Hematopoietic multipotent progenitor cell treated with erythropoietin and hydrocortisone succinate and interleukin-3 and kit ligand, for 17 days (in vitro differentiated cells): ENCODE measurements around the gene MARS1.
A peak's percentile ranks its signal among the peaks of the same experiment; 100 is the strongest.

ENCODE experiments used
- DNase-seq: peaks from one replicate; pipeline ENCODE4 v3.0.0-alpha.2; 2015; ENCODE audit warnings: low spot score

Gene MARS1

DNA sequence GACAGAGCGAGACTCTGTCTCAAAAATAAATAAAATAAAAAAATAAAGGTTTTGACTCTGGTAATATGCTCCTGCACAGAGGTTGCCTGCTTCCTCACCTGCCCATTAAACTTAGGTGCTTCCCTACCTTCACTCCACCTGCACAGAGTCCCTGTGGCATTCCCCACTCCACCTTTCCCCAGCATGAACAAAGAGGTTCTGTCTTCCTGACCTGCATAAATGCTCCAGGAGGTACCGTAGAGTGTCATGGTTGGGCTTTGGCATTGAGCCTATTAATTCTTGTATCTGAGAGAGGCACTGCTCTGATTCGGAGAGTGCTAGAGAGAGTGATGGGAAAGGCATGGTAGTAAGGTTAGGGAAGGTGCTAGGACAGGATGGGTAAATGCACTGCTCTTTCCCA is 14.5 kb upstream of the MARS1 start:
- no peak for DNase-seq

DNA sequence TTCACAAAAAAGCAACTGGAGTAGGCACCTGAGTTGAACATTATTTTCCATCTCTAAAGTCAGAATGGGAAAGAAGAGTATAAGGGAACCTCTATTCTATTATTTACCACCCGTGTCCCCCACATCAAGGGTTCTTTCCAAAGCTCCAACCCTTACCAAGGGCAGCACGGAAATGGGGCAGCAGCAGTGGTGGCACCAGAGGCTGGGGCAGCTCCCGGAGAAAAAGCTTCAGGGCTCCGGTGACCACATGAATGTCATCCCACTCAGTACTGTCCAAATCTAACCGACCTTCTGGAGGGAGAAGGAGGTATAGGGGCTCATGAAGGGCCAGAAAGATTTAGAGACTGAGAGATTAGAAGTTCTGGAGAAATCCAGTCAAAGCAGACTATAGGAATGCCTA is 14.0 kb upstream of the MARS1 start:
- DNase-seq: no peak

GRCh38 chr12:57474430-57474829 is 13.4 kb upstream of the MARS1 start:
- no peak for DNase-seq

DNA sequence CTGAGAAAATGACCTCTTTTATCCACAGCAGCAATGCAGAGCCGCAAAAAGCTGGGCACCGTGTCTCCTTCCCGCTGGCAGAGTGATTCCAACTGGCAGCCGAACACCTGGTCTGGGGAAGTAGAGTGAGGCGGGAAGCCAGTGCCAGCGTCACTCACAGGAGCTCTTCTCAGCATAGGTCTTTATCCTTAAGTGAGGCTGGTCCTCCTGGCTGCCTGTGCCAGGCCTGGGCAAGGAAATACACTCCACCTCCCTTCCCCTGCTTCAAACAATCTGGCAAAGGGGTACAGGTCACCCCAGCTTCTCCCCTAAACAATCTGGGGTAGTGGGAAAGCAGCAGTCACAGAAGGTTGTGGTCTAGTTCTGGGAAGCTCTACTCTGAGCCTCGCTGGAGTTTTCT is 13.0 kb upstream of the MARS1 start:
- DNase-seq: no peak

DNA sequence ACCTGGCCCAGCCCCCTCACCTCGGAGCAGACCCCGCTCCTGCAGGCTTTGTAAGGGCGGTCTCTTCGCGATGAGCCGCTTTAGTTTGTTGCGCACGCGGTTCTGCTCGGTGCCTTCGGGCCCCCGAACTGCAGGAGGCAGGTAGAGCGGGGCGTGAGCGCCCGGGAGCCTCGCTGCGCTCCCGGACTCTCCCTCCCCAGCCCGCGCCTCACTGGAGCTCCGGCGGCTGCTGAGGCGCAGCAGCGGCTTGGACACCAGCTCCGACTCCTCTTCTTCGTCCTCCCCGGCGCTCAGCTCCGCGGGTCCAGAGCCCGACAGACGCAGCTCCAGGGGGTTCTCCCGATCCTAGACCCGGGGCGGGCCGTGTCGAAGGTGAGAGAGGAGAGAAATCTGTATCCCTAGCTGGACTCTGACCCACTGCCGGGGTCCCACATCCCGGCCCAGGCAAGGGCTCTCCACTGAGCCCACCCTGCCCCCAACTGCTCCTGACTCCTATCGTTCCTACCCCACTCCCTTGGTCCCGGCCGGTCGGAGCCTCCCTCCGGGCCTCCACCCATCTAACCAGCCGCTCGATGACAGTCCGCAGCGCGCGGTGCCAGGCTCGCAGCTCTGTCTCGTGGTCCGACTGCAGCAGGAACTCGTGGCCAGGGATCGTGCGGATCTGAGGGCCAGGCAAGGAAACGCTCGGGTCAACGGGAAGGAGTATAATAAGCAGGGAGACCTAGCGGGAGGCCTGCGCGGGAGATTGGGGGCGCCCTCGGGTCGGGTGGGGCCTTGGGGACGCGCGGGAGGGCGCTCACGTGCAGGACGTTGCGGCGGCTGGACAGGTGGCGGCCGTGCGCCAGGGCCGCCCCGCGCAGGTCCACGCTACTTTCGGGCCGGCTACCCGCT is 12.4 kb upstream of the MARS1 start:
- DNase-seq: no peak

- DNase-seq: no peak
Measured at GRCh38 chr12:57476162-57476992, 11.5 kb upstream of the MARS1 start.

GRCh38 chr12:57476993-57477709 is 10.7 kb upstream of the MARS1 start:
- no peak for DNase-seq

- DNase-seq: no peak
Measured at GRCh38 chr12:57477710-57478681, 9.9 kb upstream of the MARS1 start.

- DNase-seq: no peak
Measured at GRCh38 chr12:57479043-57479375, 8.9 kb upstream of the MARS1 start.

DNA sequence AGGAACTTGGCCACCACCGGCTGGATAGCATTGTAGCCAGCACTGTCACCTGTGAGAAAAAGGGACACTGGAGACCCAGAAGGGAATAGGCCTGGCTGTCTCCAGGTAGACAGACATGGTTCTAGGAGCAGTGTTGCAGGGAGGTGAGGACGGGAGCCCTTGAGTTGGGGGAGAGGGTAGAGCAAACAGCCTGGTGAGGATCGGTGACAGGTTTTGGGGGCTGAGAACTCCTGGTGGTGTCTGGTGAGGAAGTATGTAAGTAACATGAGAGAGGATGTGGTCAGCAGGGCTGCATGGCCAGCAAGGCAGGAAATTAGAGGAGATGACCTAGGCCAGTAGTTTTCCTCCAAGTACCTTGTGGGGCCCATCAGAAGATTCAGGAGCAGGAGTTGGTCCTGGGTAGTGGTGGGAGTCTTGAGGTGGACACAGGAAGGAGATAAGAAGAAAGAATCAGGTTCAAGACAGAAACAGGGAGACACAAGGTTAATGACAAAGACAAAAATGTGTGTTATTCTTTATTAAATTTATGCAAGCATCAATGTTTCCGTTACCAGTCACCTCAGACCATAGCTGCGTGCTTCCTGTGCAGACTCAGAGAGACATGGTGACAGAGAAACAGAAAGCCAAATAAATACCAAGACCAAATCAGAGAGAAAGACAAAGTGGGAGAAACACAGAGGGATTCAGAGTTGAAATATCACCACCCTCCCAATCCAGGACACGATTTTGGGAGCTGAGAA is 8.3 kb upstream of the MARS1 start, which contains the start of gene ARHGAP9:
Gene ARHGAP9, minus strand, starts transcription at position 491 of the 740 bp plus-strand sequence. Its CDS starts 460 bp downstream, at position 31.
- DNase-seq: no peak

DNA sequence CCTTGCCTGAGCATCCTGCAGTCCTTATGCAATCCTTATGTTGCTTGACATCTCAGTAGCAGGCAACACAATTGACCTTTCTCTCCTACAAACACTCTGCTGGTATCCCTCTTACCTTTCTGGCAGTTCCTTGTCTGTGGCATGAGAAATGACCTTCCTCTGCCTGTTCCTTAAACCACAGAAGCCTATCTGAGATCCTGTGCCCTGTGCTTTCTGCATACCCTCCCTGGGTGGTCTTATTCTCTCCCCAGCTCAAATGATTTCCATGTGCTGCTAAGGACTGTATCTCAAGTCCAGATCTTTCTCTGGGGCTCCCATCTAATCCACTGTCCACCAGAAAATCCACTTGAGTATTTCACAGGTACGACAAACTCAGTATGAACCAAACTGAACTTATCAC is 6.2 kb upstream of the MARS1 start:
- no peak for DNase-seq

DNA sequence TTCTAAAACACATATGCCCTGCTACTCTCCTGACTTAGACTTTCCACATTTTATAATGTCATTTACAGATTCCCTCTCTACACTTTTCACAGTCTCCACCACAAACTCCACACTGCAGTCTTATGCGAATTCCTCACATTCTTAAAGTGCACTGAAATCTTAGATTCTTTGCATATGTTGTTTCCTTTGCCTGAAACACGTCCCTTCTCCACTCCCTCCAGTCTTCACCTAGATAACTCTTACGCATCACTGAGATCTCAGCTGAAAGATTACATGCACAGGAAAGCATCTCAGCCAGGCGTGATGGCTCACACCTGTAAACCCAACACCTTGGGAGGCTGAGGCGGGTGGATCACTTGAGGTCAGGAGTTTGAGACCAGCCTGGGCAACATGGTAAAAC is 4.4 kb upstream of the MARS1 start:
- no peak for DNase-seq

DNA sequence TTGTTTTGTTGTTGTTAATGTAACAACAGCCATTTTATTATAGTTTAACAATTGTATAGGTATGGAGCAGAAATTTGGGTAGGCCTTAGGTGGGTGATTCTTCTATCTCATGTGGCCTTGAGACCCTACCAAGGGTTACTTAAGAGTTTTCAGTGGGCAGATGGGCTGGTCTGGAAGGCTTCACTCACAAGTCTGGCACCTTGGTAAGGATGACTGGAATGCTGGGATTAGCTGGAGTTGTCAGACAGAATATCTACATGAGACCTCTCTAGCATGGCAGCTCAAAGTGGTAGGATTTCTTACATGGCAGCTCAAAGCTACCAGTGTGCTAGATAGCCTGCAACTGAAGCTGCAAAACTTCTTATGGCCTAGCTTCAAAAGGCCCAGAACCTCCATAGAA is 2.2 kb upstream of the MARS1 start:
- no peak for DNase-seq

GRCh38 chr12:57487055-57487596 is 742 bp upstream of the MARS1 start:
- no peak for DNase-seq

- DNase-seq: peak; percentile 51
Measured at GRCh38 chr12:57488402-57489156, 711 bp downstream of the MARS1 start.

GRCh38 chr12:57489157-57489641 is 1.3 kb downstream of the MARS1 start:
- no peak for DNase-seq

DNA sequence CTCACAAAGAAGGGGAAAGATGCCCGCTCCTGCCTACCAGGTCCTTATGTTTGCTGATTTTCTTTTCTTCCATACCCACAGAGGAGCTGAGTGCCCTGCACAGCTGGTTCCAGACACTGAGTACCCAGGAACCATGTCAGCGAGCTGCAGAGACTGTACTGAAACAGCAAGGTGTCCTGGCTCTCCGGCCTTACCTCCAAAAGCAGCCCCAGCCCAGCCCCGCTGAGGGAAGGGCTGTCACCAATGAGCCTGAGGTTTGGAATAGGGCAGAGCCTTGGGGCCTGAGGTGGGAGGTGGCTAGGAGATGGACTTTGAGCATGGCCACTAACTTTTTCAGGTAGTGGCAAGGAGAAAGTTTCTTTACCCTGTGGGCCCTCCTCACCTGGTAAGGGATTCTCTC is 2.3 kb downstream of the MARS1 start:
- DNase-seq: no peak

DNA sequence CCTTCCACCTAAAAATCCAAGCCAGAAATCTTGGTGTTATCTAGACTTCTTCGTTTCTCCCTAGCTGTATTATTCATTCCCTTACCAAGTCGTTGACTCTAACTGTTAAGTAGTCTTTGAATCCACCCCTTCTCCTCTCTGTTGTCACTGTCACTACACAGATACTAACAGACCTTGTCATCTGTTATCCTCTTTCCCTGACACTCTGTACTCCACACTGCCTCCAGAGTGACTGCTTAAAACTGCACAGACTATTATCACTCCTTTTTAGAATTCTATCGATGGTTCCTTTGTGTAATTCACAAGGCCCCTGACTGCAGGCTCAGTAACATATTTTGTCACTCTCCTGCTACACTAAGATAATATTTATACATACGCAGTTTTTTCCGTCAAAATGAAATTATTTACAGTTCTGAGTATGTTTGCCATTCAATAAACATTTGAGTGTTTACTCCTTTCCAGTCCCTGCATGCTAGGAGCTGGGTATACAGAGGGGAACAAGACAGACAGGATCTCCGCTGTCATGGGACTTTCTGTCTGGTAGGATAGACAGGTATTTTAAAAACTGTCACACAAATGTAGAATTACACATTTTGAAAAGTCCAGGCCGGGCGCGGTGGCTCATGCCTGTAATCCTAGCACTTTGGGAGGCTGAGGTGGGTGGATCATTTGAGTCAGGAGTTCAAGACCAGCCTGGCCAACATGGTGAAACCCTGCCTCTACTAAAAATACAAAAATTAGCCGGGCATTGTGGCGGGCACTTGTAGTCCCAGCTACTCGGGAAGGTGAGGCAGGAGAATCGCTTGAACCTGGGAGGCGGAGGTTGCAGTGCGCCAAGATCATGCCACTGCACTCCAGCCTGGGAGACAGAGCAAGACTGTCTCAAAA is 3.8 kb downstream of the MARS1 start:
- no peak for DNase-seq
